ENCODE measurements around the gene CKAP5.

CKAP5 gene

DNA sequence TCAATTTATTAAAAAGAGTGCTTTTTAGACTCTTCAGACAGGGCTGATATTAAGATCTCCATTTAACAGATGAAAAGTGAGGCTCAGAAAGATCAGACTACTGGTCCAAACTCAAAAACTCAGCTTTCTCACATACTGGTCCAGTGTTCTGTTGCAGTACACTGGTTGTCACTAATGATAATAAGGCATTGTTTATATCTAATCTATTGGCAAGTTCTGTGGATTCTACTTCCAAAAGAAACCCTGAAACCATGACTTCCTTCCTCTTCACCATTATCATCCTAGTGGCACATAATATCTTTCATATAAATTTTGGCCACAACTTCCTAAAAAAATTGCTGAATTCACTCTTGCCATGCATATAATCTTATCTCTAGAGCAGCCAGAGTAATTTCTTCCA, 90.1 kb downstream of the CKAP5 start:
- no peak for DNase-seq (ENCODE audit: low read depth)
- no peak overlapping the region for H3K4me3 ChIP-seq (ENCODE audit: low read length)
- TF ChIP-seq, protein P1, sequence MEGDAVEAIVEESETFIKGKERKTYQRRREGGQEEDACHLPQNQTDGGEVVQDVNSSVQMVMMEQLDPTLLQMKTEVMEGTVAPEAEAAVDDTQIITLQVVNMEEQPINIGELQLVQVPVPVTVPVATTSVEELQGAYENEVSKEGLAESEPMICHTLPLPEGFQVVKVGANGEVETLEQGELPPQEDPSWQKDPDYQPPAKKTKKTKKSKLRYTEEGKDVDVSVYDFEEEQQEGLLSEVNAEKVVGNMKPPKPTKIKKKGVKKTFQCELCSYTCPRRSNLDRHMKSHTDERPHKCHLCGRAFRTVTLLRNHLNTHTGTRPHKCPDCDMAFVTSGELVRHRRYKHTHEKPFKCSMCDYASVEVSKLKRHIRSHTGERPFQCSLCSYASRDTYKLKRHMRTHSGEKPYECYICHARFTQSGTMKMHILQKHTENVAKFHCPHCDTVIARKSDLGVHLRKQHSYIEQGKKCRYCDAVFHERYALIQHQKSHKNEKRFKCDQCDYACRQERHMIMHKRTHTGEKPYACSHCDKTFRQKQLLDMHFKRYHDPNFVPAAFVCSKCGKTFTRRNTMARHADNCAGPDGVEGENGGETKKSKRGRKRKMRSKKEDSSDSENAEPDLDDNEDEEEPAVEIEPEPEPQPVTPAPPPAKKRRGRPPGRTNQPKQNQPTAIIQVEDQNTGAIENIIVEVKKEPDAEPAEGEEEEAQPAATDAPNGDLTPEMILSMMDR (conservative IDR thresholded peaks at IDR 0.05; ENCODE audit: low read length) = no peak

DNA sequence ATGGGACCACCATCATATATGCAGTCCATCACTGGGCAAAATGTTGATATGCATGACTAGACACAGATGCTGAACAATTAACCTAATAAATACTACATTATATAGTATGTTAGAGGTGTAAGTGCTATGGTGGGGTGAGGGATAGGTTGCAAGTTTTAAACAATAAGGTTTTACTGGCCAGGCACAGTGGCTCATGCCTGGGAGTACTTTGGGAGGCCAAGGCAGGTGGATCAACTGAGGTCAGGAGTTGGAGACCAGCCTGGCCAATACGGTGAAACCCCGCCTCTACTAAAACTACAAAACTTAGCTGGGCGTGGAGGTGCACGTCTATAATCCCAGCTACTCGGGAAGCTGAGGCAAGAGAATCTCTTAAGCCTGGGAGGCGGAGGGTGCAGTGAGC, 98.9 kb downstream of the CKAP5 start:
- no peak for DNase-seq (ENCODE audit: low read depth)
- no peak overlapping the region for H3K4me3 ChIP-seq (ENCODE audit: low read length)
- TF ChIP-seq, protein P1 (conservative IDR thresholded peaks at IDR 0.05; ENCODE audit: low read length) = no peak

DNA sequence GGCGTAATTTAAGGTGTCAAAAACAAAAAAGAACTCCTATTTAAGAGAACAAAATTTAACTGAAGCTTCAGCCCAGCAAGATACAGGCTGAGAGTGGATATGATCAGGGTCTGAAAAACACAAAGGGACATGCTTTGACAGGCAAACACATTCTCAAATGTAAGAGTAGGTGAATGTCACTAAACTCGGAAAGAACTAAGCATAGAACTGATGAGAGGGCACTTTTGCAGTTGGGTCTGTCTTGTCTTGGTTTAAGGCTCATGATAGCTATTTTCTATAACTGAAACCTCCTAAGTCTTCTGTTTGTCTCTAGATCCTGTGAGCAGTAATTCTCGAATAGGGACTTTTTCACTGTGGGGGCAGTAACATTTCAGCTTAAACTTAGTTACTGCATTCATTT, 100.1 kb downstream of the CKAP5 start:
- no peak overlapping the region for H3K4me3 ChIP-seq (ENCODE audit: low read length)
- TF ChIP-seq, protein P1 (conservative IDR thresholded peaks at IDR 0.05; ENCODE audit: low read length) = no peak
- DNase-seq (ENCODE audit: low read depth) = no peak

DNA sequence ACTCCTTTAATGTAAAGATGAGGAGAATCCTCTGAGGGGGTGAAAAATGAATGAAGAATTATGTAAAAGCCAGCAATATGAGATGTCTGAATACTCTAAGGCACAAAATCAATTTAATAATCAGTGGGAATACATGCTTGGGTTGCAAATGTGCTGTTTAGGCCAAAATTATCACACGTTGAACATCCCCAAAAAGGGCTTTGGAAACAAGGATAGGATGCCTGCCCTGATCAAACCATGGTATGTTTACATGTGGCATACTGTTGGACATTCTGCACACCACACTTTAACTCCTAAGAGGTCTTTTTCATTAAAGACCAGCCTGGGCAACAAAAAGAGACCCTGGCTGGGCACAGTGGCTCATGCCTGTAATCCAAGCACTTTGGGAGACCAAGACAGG, 100.8 kb downstream of the CKAP5 start:
- no peak overlapping the region for H3K4me3 ChIP-seq (ENCODE audit: low read length)
- TF ChIP-seq, protein P1 (conservative IDR thresholded peaks at IDR 0.05; ENCODE audit: low read length) = no peak
- DNase-seq (ENCODE audit: low read depth) = no peak

DNA sequence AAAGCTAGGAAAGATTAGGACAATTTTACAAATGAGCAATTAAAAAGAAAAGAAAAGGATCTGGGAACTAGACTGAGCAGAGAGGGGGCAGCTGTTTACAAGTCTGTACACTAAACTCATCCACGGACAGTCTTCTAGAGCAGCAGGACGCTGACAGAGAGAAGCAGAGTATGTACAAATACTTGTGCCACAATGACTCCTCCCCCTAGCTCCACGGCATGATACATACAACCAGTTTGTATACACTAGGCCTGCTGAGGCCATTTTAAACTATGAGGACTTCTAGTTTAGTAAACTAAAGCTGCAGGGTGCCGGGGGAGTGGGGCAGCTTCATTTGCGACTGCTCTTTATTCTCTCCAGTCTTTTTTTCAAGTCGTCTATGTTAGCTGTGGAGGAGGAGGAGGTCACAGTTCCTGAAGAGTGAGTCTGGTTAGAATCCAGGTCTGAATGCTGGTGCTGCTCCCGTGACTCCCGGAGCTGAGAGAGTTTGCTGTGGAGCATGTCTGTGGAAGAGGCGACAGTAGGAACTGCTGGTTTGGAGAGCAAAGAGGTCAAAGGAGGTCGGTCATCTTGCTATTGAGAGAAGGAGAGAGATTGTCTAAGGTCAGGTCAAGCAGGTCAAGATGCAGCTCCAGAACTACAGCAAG, 102.3 kb downstream of the CKAP5 start:
- TF ChIP-seq, protein P1 (conservative IDR thresholded peaks at IDR 0.05; ENCODE audit: low read length) = no peak
- no peak for DNase-seq (ENCODE audit: low read depth)
- H3K4me3 ChIP-seq (ENCODE audit: low read length) = no peak overlapping the region

DNA sequence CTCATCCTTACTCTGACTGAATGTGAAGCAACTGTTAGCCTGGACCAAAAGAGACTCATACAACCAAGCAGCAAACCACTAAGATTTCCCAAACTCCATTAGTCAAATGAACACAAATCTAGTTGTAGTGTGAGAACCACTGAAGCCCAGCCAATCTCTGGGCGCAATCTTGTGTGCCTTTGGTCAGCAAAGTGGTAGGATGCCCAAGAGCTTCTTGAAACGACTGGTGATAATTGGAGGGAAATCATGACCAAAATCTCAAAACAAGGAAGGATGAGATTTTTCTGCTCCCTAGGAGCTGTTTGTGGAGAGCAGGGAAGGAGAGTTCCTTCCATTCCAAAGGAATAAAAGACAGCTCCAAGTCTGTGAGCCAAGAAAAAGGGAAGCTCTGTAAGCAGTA, 103.0 kb downstream of the CKAP5 start:
- no peak overlapping the region for H3K4me3 ChIP-seq (ENCODE audit: low read length)
- no peak for DNase-seq (ENCODE audit: low read depth)
- TF ChIP-seq, protein P1 (conservative IDR thresholded peaks at IDR 0.05; ENCODE audit: low read length) = no peak

DNA sequence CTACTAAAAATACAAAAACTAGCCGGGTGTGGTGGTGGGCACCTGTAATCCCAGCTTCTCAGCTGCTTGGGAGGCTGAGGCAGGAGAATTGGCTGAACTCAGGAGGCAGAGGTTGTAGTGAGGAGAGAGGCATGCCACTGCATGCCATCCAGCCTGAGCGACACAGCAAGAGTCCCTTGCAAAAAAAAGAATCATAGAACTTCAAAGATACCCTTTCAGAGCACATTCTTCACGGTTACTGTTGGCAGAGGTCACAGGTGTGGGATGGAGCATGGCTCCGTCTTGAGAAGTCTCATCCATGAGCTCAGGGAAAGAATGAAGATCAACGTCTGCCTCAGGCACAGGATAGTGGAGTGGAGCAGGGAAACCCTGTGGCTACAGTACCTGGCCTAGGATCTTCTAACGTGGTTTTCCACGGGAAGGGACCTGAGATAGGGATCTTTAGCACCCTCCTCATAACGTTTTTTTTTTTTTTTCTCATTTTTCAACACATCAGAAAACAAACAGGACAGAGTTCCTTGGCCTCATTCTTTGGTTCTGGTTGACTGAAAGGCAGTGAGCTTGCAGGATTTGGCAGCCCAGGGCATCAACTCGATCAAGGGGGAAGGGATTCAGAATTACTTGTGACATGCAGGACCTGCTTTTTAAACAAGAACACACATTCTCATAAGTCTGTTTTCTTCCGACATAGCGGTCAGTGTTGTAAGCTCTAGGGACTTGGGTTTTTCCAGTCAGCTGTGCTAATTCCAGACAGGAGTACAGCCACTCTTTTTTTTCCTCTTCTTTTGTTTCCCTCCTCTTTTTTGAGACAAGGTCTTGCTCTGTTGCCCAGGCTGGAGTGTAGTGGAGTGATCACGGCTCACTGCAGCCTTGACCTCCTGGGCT, 104.2 kb downstream of the CKAP5 start:
- TF ChIP-seq, protein P1 (conservative IDR thresholded peaks at IDR 0.05; ENCODE audit: low read length) = no peak
- DNase-seq (ENCODE audit: low read depth) = no peak
- no peak overlapping the region for H3K4me3 ChIP-seq (ENCODE audit: low read length)
